SK-N-MC (cell line): ENCODE data around the gene NCOA5.

Source experiments
- EZH2 ChIP-seq: fragments of 200-600 bp; sonication (generic); IDR thresholded peaks from one replicate; pipeline ENCODE4 v1.6.1; 2017; ENCODE audit warnings: antibody characterized with exemption
- POLR2AphosphoS5 ChIP-seq: IDR thresholded peaks from 2 replicates; pipeline ENCODE4 v1.6.1; 2012; ENCODE audit warnings: mild to moderate bottlenecking, low read depth, low read length, borderline replicate concordance

GRCh38 chr20:46132705-46133120 is 43.0 kb upstream of the NCOA5 start:
- TF ChIP-seq EZH2 (no peak), POLR2AphosphoS5 (no peak)
